NCI-H1436 (cell line): Measurements from ENCODE around the gene SARDH.
"Not testable (repeated sequence)": the region's sequence is repeated elsewhere in the genome, so short reads cannot be mapped to it uniquely, and the experiment has no call there.

Source experiments
- DNase-seq: peaks from one replicate; lab custom pipeline; 2025; lab: John Stamatoyannopoulos, UW

The SARDH gene

DNA sequence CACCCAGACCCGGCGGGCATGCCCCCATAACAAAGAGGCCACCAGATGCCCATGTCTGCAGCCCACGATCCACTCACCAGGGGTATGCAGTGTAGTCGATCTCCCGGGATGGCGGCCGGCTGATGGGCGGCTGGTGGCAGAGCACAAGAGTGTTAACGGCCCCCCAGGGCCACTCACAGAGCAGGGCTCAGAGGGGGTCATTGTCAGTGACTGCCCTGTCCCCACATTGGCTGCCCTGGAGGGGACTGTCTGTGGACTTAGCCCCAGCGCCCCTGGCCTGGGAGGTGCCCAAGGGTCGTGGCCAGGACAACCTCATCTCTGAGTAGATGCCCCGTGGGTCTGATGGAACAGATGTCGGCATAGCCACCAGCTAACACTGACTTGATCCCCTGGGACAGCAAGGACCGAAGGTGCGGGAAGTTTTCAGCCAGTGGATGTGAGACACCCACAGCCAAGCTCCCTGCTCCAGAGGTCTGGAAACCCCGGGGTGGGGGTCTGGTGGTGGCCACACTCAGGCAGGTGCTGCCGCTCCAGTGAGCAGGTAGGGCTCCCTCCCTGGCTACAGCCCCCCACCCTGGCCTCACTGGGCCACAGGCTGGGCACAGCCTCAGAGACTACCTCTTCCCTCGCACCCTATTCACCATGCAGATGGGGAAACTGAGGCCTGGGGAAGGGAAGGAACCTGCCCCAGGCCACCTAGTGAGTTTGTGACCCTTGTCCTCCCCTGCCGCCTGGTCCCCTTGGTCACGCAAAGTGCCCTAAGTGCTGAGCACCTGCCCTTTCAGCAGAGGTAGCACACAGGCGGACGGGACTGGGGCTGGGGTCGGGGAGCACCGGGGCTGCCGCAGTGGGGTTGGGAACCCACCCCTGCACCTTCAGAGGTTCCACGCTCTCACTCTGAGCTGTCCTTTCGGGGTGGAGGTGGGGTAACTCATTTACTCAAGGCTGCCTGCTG is 38.1 kb upstream of the SARDH start:
- no peak for DNase-seq

DNA sequence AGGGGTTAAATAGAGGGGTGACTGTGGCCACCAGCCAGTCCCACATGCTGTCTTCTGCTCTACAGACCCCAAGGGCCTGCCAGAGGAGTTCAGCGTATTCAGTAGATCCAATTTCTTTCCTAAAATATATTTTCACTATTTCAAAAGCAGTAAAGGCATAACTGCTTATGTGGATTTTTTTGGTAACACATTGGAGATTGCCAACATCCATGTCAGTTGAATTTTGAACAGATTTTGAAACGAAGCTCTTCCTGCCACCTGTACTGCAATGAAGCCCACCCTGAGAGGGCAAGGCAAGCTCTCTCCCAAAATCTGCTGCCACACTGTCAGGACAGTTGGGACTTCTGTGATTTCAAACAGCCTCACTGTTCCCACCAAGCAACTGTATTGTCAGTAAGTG is 37.1 kb upstream of the SARDH start:
- DNase-seq, result no peak

DNA sequence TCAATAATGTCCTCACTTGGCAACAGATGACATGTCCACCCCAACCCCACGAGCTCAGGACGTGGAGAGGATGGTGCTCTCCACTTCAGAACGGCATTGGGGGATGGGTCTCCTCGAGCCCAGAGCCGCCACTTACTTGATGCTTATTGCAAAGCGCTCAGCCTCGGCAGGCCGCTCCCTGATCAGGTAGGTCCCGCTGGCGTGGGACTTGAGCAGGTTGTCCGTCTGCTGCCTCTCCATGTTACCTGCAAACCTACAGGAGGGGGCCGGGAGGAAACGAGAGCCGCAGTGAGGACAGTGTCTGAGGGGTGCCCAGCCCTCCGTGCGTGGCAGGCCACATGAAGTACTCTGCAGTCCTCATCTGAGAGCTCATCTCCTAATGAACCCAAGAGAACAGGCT is 36.6 kb upstream of the SARDH start:
- no peak for DNase-seq

DNA sequence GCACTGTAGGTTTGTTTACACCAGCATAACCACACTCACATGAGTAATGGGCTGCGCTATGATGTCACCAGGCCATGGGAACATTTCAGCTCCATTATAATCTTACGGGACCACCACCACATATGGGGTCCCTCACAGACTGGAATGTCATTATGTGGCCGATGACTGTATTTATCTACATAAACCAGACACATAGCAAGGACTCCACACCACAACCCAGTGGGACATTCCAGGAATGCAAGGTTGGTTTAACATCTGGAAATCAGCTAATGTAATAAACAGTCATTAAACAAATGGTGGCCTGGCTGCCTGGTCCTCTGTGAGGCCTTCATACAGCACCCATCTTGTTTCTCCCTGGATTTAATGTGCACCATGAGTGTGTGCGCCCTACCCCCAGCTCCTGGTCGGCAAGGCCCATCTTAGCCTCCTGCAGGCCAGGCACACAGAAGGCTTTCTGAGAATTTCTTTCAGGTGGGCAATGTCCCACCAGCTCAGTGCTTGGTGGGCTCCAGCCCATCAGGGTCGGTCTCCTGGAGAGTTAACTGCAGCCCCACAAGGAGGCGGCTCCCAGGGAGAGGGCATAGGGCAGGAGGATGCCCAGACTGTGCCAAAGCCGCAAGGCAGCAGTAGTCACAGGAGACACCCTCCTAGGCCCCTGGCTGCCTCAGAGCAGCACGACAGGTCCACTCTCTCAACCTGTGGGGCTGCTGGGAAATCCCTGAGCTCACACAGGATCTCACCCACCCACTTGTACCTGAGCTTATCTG is 35.9 kb upstream of the SARDH start:
- no peak for DNase-seq

DNA sequence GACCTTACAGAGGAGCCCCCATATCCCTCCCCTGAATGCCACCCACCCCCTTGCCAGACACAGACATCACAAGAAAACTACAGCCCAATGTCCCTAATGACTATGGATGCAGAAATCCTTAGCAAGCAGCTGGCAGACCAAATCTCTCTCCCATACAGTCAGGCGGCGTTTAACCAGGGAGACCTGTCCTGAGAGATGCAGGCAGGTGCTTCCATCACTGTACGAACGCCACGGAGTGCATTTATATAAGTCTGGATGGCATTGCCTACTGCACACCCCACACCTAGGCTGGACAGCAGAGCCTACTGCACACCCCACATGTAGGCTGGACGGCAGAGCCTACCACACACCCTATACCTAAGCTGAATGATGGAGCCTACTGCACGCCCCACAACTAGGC is 34.4 kb upstream of the SARDH start:
- no peak for DNase-seq

DNA sequence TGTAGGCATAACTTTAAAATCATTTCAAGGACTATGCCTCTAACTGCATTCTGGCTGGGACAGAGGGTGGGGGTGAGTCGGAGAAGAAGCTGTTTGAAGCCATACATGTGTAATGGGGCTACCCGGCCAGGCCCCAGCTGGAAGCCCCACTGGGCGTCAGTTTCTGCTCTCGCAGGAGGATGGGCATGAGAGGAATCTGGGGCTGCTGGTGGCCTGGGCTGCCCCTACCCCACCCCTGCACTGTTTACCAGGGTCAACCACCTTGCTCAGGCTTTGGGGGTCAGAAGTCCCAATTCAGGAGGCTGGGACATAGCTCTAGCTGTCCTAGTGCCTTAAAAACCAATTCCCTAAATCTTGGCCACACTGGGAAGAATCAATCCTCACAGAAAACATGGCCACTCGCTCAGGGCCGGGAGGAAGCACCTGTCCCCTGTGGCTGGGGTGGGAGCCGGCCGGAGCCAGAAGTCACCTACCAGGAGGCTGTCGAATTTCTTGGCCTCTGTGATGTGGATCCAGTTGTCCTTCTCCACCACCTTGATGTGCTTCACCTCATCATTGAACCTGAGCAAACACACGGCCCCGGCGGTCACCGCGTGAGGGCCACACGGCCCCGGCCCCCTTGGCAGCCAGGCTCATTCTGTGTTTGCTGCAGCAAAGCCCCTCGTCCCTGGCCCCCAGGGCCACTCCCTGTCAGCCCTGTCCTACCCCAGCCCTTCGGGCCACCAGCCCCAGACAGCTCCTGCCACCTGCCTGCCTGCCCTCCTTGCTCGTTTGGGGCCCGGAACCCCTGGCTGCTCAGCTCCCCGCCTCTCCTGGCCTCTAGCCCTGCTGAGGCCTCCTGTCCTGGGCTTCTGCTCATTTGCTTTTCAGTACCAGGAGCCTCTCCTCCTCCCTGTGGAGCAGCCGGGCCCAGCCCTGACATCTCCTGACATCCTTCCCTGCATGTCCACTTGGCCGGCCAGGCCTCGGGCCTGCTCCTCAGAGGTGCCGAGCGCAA is 33.6 kb upstream of the SARDH start:
- DNase-seq, result no peak

DNA sequence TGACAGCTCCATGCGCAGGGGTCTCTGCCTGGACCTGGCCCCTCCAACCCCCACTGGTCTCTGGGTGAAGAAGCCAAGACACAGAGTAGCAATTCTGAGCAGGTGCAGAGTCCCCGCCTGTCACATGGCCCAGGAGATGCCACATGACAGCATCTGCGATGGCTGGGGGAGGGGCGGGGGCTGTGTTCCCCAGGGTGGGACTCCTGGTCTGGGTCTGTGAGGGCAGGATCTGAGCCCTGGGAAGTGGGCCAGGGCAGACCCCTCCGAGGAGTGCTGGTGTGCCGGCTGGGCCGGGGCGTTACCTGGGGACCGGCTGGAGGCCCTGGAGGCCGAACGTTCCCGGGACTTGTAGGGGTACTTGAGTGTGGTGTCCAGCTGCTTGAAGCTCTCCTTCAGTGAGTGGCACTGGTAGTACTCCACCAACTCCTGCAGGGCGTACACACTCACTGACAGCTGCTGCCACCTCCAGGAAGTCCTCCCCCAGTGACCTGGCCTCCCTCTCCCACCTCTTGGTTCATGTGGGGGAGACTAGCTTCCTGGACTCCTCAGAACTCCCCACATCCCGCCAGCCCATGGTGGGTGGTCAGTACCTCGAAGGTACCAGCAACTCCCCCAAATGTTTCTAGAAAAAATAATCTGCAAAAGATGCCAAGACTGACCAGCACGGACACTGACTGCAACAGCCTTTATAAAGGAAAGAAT is 32.1 kb upstream of the SARDH start:
- no peak for DNase-seq

DNA sequence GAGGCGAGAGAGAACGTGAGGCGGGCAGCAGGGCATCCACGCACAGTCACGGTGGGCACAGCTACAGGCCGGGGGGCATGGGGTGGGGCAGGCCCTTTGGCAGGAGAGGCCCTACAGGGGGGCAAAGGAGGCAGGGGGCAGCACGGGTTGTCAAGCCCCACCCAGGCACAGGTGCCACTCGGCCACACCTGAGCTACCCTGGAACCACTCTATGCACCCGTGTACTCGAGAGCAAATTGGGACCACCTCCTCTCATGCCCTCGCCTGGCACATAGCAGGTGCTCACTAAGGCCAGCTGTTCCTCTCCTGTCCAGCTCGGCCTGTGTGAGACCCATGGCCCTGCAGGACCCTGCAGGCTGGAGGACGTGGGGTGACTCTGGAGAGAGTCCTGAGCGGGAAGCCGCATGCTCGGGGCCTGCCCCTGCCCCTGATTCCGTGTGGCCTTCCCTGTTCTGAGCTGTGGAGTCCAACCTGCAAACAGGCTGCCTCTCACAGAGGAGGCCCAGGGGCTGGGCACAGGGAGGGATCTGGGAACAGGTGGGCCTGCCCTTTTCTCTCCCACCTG is 31.4 kb upstream of the SARDH start:
- DNase-seq, result no peak

DNA sequence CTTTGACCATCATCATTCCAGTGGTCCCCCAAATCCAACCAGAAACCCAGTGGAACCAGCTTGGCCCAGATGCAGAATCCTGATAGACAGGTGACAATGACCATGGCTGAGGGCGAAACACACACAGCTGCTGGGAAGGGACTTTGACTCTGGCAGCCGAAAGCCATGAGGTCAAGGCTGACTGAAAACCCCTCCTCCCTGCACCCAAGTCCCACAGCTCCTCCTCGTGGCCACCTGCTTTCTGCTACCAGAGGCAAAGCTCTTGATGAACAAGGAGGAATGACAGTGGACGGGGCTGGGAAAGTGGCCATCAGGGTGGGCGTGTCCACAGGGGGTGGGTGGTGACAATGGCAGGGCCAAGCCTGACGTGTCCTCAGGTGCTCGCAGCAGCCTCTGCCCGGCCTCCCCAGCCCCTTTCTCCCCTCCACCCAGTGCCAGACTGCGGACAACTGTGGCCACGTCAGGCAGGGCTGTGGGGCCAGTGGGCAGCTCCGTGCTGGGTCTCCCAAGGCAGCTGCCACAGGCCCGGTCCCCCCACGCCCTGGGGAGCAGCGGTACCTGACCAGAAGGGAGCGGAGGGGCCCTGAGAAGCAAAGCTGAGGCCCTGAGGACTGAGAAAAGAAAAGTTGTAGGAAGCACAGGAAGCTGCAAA is 30.8 kb upstream of the SARDH start:
- no peak for DNase-seq

DNA sequence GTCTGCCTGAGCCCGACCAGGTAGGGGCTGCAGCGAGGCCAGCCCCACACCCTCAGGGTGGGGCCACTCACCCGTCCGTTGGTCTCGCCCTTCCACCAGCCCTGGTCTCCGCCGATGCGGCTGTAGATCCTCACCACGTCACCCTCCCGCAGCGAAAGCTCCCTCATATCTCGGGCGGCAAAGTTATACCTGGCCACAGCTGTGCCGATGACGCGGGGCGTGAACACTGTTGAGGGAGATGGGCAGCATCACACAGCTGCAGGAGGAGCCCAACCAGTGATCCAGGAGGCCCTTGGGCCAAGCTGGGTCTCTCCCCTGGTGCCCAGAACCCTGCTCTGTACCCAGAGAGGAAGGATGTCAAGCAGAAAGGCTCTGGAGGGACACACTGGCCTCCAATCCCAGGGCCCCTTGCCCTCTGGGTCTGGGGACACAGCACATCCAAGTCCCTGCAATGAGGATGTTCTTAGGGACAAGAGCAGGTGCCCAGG is 30.3 kb upstream of the SARDH start:
- no peak for DNase-seq

DNA sequence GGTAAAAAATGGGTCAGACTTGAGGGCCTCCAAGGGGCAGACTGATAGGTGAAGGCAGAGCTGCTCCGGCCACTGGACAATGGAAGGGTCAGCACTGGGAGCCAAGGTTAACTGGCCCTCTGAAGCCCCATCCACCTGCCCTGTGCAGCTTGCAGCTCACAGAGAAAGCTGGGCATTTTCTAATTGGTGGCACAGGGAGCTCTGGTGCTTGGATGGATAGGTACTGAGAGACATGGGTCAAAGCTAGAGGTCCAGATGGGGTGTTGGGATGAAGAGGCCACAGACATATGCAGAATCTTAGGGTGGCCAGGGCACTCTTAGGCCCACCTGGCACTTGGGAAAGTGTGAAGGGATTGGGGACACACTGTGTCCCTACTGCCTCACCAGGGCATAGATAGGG is 29.5 kb upstream of the SARDH start:
- DNase-seq, result no peak

DNA sequence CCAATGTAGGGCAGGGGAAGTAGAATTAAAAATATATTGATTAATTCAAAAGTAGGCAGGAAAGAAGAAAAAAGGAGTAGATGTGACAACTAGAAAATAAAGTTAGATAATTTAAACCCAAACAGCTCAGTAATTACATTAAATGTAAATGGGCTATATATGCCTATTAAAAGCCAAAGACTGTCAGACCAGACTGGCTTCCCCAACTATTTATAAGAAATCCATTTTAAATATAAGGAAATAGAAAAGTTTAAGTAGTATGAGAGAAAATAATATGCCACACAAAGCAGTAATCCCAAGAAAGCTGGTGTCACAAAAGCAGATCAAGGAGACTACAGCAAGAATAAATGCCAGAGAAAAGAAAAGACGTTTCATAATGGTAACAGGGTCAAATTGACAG is 28.9 kb upstream of the SARDH start:
- DNase-seq, result no peak

DNA sequence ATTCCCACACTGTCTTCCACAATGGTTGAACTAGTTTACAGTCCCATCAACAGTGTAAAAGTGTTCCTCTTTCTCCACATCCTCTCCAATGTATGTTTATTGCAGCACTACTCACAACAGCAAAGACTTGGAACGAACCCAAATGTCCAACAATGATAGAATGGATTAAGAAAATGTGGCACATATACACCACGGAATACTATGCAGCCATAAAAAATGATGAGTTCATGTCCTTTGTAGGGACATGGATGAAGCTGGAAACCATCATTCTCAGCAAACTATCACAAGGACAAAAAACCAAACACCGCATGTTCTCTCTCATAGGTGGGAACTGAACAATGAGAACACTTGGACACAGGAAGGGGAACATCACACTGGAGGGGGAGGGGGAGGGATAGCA is 28.1 kb upstream of the SARDH start:
- not testable (repeated sequence) for DNase-seq

DNA sequence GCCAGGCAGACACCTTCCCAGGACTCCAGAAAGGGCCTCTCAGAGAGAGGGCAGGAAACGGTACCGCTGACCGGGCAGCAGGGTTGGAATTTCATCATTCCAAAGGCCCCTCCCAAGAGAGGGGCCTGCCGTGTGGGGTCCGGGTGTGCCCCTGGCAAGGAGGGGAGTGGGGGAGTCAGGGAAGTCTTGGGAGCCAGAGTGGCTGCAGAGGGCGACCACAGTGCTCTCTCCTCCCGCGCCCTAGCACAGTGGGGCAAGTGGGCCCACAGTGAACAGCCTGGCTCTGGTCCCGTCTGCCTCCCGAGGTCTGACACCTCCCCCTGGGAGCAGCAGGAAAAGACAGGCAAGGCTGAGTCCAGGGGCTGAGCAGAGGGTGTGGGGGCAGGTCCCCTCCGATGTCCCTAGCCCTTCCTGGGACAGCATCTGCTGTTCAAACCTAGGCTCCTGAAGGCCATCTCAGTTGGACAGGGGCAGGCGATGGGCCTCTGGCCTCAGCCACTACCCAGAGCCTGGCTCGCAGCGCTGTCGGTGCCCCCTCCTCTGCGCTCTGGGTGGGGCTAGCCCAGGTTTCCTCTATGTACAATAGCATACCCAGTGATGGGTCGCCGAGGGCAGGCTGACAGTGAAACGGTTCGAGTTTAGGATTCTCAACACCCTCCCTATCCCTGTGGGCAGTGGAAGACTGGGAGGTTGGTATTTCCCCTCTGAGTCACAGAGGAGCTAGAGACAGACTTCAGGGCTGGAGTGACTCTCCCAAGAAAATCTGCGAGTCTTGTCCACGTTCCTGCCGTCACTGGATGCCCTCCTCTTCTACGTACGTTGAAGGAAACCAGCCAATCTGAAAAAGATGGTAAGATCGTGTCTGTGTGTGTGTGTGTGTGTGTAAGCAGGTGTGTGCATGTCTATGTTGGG is 25.4 kb upstream of the SARDH start:
- DNase-seq, result no peak

DNA sequence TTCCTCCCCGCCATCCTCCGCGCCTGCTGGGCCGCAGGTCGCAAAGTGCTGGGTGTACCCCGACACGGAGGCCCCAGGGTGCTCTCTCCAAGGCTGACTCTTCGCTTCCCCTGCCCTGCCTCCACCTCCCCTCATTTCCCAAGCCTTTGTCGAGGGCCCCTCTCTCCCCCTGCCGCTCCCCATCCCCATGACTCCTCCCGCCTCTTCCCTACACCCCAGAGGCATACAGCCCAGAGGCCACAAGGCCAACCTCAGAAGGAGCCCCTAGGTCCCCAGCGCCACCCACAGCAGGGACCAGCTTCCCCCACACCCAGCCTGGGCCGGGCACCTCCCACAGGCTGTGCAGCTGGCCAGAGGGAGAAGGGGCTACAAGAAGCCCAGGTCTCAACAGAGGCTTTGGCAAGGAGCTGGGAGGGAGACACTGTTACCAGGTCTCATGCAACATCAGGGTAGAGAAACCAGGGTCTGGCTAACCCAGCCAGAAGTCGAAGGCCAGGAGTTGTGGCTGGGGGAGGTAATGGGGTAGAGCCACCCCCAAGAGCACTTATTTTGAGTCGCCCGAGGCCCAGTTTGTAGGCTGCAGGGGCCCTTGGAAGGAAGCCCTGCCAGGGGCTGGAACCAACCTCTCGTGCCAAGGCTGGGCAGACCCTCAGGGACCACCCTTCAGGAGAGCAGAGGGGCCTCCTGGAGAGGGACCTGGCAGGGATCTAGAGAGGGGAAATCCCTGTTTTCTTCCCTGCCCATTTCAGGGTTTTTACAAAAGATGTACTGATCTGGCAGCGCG is 24.5 kb upstream of the SARDH start:
- DNase-seq, result no peak

DNA sequence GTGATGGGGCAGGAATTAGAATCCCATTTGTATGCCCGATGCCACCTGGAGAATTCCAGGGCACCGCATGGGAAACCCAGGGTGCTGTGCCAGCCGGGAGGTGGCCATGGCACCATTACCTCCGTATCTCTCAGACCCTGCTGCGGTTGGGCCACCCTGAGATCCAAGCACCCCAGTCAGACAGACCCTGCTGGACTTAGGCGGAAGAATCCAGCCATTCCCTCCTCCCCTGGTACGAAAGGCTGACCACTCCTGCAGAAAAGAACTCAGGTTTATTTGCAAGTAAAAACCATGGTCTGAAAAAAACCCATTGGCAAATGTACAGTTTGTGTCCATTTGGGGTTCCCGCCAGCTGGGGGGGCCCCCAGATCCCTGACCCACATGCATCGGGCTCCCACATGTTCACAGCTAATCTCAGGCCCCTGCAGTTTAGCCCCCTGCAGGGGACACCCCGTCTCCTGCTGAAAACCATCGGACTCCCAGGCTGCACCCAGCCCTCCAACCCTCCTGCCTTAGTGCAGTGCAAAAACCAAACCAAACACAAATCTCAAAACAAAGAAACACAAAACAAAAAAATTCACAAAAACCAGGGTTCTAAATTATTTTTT is 23.6 kb upstream of the SARDH start:
- DNase-seq, result no peak

DNA sequence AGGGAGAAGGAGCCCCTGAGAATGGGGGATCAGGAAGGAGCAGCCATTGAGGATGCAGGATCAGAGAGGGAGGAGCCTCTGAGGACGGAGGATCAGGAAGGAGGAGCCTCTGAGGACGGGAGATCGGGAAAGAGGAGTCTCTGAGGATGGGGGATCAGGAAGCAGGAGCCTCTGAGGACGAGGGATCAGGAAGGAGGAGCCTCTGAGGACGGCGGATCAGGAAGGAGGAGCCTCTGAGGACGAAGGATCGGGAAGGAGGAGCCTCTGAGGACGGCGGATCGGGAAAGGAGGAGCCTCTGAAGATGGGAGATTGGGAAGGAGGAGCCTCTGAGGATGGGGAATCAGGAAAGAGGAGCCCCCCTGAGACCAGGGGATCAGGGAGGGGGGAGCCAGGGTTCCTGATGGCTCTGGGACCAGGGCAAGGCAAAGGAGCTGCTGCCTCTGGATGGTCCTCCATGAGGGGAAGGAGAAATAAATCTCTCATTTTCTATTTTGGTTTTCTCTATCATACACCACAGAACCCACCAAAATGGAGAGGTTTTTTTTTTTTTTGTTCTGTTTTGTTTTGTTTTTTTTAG is 22.6 kb upstream of the SARDH start:
- no peak for DNase-seq

DNA sequence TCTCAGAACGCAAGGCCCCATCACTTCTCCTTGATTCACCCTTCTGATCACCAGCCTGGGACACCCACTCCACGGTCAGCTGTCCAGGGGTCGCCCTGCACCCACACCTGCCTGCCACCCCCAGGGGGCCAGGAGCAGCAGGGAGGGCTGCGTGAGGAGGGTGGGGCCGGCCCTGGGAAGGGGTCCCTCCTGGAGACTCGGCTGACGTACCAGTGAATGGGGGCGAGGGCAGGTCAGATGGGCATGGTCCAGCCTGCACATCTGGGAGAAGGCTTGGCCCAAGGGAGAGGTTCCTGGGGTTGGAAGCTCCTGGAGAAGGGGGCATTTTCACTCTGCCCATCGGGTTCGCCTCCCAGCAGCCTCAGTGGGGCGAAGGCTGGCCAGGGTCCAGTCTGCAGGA is 21.8 kb upstream of the SARDH start:
- no peak for DNase-seq
